ENCODE results near the gene BTNL9. TPM values are rescaled to one million over a fixed set of nuclear protein-coding genes. Genes with fewer than 3 reads are reported as not detected.

Gene BTNL9
- total RNA-seq, 1 donor from 2014 or later, result 105 TPM

- Histone ChIP-seq H3K4me3 (no peak overlapping the region), H3K27ac (no peak overlapping the region), H3K36me3 (no peaks in the 10 kb centered on the region), H3K4me1 (no peaks in the 10 kb centered on the region), H3K9me3 (peaks cover 0 to 19% of the 10 kb centered on the region in 2 donors), H3K27me3 (no peaks in the 10 kb centered on the region)
- no peak for DNase-seq (ENCODE audit: low spot score in 2 of 2)
- no peak for TF ChIP-seq CTCF (IDR thresholded peaks at IDR 0.05)
- intact Hi-C loops (cut with DNase I), result no loop called here
Measured at GRCh38 chr5:181020688-181021087, 19.4 kb upstream of the BTNL9 start.

- no peak for DNase-seq (ENCODE audit: low spot score in 2 of 2)
- intact Hi-C loops (cut with DNase I), result no loop called here
- Histone ChIP-seq H3K27me3 (no peaks in the 10 kb centered on the region), H3K27ac (no peak overlapping the region), H3K4me3 (no peak overlapping the region), H3K4me1 (no peaks in the 10 kb centered on the region), H3K36me3 (no peaks in the 10 kb centered on the region), H3K9me3 (peaks cover 0 to 19% of the 10 kb centered on the region in 2 donors)
- no peak for TF ChIP-seq CTCF (IDR thresholded peaks at IDR 0.05)
Measured at GRCh38 chr5:181024245-181025064, 15.6 kb upstream of the BTNL9 start.

DNA sequence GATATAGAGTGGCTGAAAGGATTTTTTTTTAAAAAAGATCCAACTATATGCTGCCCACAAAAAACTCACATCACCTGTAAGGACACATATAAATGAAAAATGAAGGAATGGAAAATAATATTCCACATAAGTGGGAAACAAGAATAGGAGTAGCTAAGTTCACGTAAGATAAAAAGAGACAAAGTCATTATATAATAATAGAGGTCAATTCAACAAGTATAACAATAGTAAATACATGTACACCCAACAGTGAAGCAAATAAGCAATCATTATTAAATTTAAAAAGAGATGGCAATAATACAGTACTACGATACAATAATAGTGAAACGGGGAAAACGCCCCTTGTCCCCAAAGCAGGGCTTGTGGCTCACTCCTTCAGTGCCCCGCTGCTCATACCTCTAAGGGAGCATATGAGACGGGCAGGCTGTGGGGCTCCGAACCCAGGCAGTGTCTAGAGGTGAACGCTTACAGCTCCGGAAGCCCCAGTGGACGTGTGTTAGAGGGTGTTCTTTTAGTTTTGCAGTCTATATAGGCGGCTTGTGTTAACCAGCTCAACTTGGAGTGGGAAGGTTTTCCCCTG lies 12.5 kb upstream of the BTNL9 start:
- no peaks in the 10 kb centered on the region for H3K4me1 ChIP-seq
- H3K36me3 ChIP-seq, result no peaks in the 10 kb centered on the region
- no peak for DNase-seq (ENCODE audit: low spot score in 2 of 2)
- H3K9me3 ChIP-seq, result peaks cover 0 to 8% of the 10 kb centered on the region in 2 donors
- no peak overlapping the region for H3K4me3 ChIP-seq
- intact Hi-C loops (cut with DNase I), result no loop called here
- H3K27me3 ChIP-seq, result no peaks in the 10 kb centered on the region
- no peak overlapping the region for H3K27ac ChIP-seq
- no peak for TF ChIP-seq CTCF (IDR thresholded peaks at IDR 0.05)

- no peak for DNase-seq (ENCODE audit: low spot score in 2 of 2)
- intact Hi-C loops (cut with DNase I), result no loop called here
Measured at GRCh38 chr5:181028032-181028819, 11.8 kb upstream of the BTNL9 start.

GRCh38 chr5:181031716-181032115 lies 8.3 kb upstream of the BTNL9 start:
- H3K4me3 ChIP-seq, result no peak overlapping the region
- no peak for DNase-seq (ENCODE audit: low spot score in 2 of 2)
- no peaks in the 10 kb centered on the region for H3K4me1 ChIP-seq
- no peaks in the 10 kb centered on the region for H3K36me3 ChIP-seq
- intact Hi-C loops (cut with DNase I), result no loop called here
- H3K27me3 ChIP-seq, result no peaks in the 10 kb centered on the region
- no peaks in the 10 kb centered on the region for H3K9me3 ChIP-seq
- H3K27ac ChIP-seq, result no peak overlapping the region
- no peak for TF ChIP-seq CTCF (IDR thresholded peaks at IDR 0.05)

More at GRCh38 chr5:181028032-181028819, 11.8 kb upstream of the BTNL9 start:
- Histone ChIP-seq H3K9me3 (peaks cover 0 to 8% of the 10 kb centered on the region in 2 donors), H3K36me3 (no peaks in the 10 kb centered on the region), H3K4me1 (no peaks in the 10 kb centered on the region), H3K4me3 (no peak overlapping the region), H3K27ac (no peak overlapping the region), H3K27me3 (no peaks in the 10 kb centered on the region)
- TF ChIP-seq CTCF (IDR thresholded peaks at IDR 0.05), result no peak
